ENCODE results near the gene CCDC51. TPM values are rescaled to one million over a fixed set of nuclear protein-coding genes. Genes with fewer than 3 reads are reported as not detected.

The CCDC51 gene
- total and polyA plus RNA-seq, 2 of the 13 experiments (the other 11 are each of a cell fraction or from before 2014, with no cell fraction given), result 18.1 to 29.4 TPM

DNA sequence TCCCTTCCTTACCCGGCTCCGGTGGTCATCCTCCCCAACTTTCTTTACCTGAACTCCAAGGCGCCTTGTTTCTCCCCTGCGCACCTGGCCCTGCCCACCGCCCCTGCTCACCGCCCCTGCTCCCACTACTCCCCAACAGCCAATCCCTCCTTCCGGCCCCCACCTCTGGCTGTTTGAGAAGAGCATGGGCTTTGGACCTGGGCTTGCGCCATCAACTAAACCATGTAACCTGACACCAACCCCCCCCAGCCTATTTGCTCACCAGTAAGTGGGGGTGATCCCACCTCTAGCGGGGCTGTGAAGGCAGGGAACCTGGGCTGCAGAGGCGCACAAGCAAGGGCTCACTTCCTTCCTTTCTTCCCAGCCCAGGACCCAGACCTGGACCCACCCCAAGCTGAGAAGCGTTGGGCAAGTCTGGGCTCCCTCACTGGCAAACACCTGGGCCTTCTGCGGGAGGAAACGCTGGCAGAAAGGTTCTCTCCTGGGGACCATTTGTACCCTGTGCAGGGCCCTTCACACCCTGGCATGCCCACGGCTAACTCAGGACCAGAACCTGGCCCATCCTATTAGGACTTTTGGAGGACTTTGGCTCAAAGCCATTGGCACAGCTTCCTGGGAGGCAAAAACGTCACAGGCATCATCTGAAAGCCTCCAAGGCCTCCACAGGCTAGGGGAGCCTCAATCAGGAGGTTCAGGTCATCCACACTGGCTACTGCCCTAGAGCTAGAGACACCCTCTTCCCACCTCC, 9.8 kb downstream of the CCDC51 start, which contains the start of gene PLXNB1 (continued):
- TF ChIP-seq, protein P1, sequence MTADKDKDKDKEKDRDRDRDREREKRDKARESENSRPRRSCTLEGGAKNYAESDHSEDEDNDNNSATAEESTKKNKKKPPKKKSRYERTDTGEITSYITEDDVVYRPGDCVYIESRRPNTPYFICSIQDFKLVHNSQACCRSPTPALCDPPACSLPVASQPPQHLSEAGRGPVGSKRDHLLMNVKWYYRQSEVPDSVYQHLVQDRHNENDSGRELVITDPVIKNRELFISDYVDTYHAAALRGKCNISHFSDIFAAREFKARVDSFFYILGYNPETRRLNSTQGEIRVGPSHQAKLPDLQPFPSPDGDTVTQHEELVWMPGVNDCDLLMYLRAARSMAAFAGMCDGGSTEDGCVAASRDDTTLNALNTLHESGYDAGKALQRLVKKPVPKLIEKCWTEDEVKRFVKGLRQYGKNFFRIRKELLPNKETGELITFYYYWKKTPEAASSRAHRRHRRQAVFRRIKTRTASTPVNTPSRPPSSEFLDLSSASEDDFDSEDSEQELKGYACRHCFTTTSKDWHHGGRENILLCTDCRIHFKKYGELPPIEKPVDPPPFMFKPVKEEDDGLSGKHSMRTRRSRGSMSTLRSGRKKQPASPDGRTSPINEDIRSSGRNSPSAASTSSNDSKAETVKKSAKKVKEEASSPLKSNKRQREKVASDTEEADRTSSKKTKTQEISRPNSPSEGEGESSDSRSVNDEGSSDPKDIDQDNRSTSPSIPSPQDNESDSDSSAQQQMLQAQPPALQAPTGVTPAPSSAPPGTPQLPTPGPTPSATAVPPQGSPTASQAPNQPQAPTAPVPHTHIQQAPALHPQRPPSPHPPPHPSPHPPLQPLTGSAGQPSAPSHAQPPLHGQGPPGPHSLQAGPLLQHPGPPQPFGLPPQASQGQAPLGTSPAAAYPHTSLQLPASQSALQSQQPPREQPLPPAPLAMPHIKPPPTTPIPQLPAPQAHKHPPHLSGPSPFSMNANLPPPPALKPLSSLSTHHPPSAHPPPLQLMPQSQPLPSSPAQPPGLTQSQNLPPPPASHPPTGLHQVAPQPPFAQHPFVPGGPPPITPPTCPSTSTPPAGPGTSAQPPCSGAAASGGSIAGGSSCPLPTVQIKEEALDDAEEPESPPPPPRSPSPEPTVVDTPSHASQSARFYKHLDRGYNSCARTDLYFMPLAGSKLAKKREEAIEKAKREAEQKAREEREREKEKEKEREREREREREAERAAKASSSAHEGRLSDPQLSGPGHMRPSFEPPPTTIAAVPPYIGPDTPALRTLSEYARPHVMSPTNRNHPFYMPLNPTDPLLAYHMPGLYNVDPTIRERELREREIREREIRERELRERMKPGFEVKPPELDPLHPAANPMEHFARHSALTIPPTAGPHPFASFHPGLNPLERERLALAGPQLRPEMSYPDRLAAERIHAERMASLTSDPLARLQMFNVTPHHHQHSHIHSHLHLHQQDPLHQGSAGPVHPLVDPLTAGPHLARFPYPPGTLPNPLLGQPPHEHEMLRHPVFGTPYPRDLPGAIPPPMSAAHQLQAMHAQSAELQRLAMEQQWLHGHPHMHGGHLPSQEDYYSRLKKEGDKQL (CRISPR knock-in tag; IDR thresholded peaks at IDR 0.05; ENCODE audit: low read depth), result peak; percentile 84
- TF ChIP-seq STAT5B (CRISPR knock-in tag; IDR thresholded peaks at IDR 0.05) (no peak), ZFP37 (CRISPR knock-in tag; IDR thresholded peaks at IDR 0.05; ENCODE audit: borderline replicate concordance) (peak; percentile 77; the same call in 1 of the 2 replicates), ZNF75D (CRISPR knock-in tag; IDR thresholded peaks at IDR 0.05; ENCODE audit: borderline replicate concordance) (no peak), MEIS2 (CRISPR knock-in tag; IDR thresholded peaks at IDR 0.05) (peak; percentile 38), RBM22 (optimal IDR thresholded peaks at IDR 0.05; ENCODE audit: low read length) (no peak), ZNF670 (CRISPR knock-in tag; IDR thresholded peaks at IDR 0.05; ENCODE audit: borderline replicate concordance) (no peak; the same call in 1 of the 2 replicates), ZNF788 (CRISPR knock-in tag; IDR thresholded peaks at IDR 0.05; ENCODE audit: borderline replicate concordance) (peak; percentile 97), KLF13 (CRISPR knock-in tag; IDR thresholded peaks at IDR 0.05) (no peak), ZNF180 (CRISPR knock-in tag; IDR thresholded peaks at IDR 0.05; ENCODE audit: borderline replicate concordance, low read depth) (no peak), MTF2 (CRISPR knock-in tag; IDR thresholded peaks at IDR 0.05; ENCODE audit: borderline replicate concordance) (peak; percentile 51; the same call in 1 of the 2 replicates), SMARCE1 (IDR thresholded peaks at IDR 0.05; ENCODE audit: borderline replicate concordance) (no peak), UBTF (CRISPR knock-in tag; IDR thresholded peaks at IDR 0.05) (peak; percentile 83), CENPBD1 (CRISPR knock-in tag; IDR thresholded peaks at IDR 0.05; ENCODE audit: borderline replicate concordance, low read depth) (no peak), ZSCAN12 (CRISPR knock-in tag; IDR thresholded peaks at IDR 0.05) (no peak), JDP2 (CRISPR knock-in tag; IDR thresholded peaks at IDR 0.05; ENCODE audit: borderline replicate concordance) (peak; percentile 65; the same call in 1 of the 2 replicates), ZNF720 (CRISPR knock-in tag; IDR thresholded peaks at IDR 0.05) (no peak)
- TF ChIP-seq, protein P2, sequence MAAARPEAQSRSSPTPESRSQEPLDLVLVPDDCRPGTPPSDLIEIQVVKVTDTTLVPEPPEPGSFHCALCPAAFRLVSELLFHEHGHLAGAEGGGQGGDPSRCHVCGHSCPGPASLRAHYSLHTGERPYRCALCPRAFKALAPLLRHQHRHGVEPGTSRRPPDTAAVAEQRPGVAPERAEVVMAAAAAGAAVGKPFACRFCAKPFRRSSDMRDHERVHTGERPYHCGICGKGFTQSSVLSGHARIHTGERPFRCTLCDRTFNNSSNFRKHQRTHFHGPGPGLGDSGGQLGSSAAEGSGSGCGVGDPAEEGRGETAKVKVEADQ (CRISPR knock-in tag; IDR thresholded peaks at IDR 0.05; ENCODE audit: borderline replicate concordance), result no peak; the same call in 1 of the 2 replicates
- TF ChIP-seq, protein P3, sequence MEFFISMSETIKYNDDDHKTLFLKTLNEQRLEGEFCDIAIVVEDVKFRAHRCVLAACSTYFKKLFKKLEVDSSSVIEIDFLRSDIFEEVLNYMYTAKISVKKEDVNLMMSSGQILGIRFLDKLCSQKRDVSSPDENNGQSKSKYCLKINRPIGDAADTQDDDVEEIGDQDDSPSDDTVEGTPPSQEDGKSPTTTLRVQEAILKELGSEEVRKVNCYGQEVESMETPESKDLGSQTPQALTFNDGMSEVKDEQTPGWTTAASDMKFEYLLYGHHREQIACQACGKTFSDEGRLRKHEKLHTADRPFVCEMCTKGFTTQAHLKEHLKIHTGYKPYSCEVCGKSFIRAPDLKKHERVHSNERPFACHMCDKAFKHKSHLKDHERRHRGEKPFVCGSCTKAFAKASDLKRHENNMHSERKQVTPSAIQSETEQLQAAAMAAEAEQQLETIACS (CRISPR knock-in tag; IDR thresholded peaks at IDR 0.05), result no peak

Measured in HepG2 (cell line).